Keratinocyte (primary cell): ENCODE results near the gene SSPN. TPM values are rescaled to one million over a fixed set of nuclear protein-coding genes. Genes with fewer than 3 reads are reported as not detected.

ENCODE experiments used
- DNase-seq: peaks from one replicate; pipeline ENCODE4 v3.0.0-alpha.2; 2011; ENCODE audit warnings: low read depth, missing footprints, low spot score
- FAIRE-seq: peaks from 2 replicates; lab custom pipeline; 2011; peaks lifted over from hg19 to GRCh38; lab: Jason Lieb, UNC
- H2AFZ ChIP-seq: 2 replicates; pipeline ENCODE4 v1.6.0; 2012; ENCODE audit warnings: low read length, control low read depth, inconsistent platforms; ENCODE audit not compliant: control insufficient read depth
- H3K27ac ChIP-seq: 2 replicates; pipeline ENCODE4 v1.5.1; 2011; ENCODE audit warnings: low read length; ENCODE audit not compliant: control insufficient read depth, insufficient read depth
- H3K27me3 ChIP-seq: 3 replicates; pipeline ENCODE4 v1.6.0; 2011; ENCODE audit warnings: low read length; ENCODE audit not compliant: control insufficient read depth, insufficient read depth; ENCODE audit errors: extremely low read depth
- H3K36me3 ChIP-seq, 2 experiments: 2 replicates in 1 of 2; 3 replicates in 1 of 2; pipeline ENCODE4 v1.5.1; 2011; ENCODE audit warnings: low read length in 2 of 2, mild to moderate bottlenecking in 1 of 2; ENCODE audit not compliant: control insufficient read depth in 2 of 2, insufficient read depth in 2 of 2; ENCODE audit errors: extremely low read depth in 1 of 2
- H3K4me1 ChIP-seq: 3 replicates; pipeline ENCODE4 v1.5.1; 2011; ENCODE audit warnings: low read length; ENCODE audit not compliant: control insufficient read depth, insufficient read depth; ENCODE audit errors: extremely low read depth
- H3K4me2 ChIP-seq: 3 replicates; pipeline ENCODE4 v1.6.0; 2011; ENCODE audit warnings: low read depth, low read length; ENCODE audit not compliant: control insufficient read depth, insufficient read depth; ENCODE audit errors: extremely low read depth
- H3K4me3 ChIP-seq, 3 experiments: fragments of 200-600 bp in 1 of 3; sonication (generic) in 1 of 3; 2 replicates in 2 of 3; 3 replicates in 1 of 3; pipeline ENCODE4 v1.5.1; 2011 to 2016; ENCODE audit warnings: low read length in 3 of 3, mild to moderate bottlenecking in 3 of 3, control low read depth in 2 of 3, inconsistent platforms in 1 of 3, low read depth in 1 of 3, mixed read lengths in 1 of 3, mixed run types in 1 of 3, moderate library complexity in 1 of 3; ENCODE audit not compliant: control insufficient read depth in 2 of 3, insufficient read depth in 2 of 3; ENCODE audit errors: extremely low read depth in 1 of 3
- H3K79me2 ChIP-seq: 2 replicates; pipeline ENCODE4 v1.6.0; 2012; ENCODE audit warnings: low read length; ENCODE audit not compliant: control insufficient read depth, insufficient read depth
- H3K9ac ChIP-seq: 3 replicates; pipeline ENCODE4 v1.6.0; 2011; ENCODE audit warnings: low read length; ENCODE audit not compliant: control insufficient read depth, insufficient read depth; ENCODE audit errors: extremely low read depth
- H3K9me1 ChIP-seq: 3 replicates; pipeline ENCODE4 v1.6.0; 2011; ENCODE audit warnings: low read length; ENCODE audit not compliant: control insufficient read depth, insufficient read depth; ENCODE audit errors: extremely low read depth
- H3K9me3 ChIP-seq: 2 replicates; pipeline ENCODE4 v1.5.1; 2012; ENCODE audit warnings: low read depth, low read length; ENCODE audit not compliant: control insufficient read depth
- H4K20me1 ChIP-seq: 3 replicates; pipeline ENCODE4 v1.6.0; 2011; ENCODE audit warnings: low read length; ENCODE audit not compliant: control insufficient read depth, insufficient read depth; ENCODE audit errors: extremely low read depth
- CTCF ChIP-seq, 3 experiments: IDR thresholded peaks in 1 of 3; conservative IDR thresholded peaks in 1 of 3; optimal IDR thresholded peaks in 1 of 3; 2 replicates in 2 of 3; 3 replicates in 1 of 3; pipeline versions ENCODE3 to v1.5.1; 2011; ENCODE audit warnings: low read length in 3 of 3, mild to moderate bottlenecking in 3 of 3, moderate library complexity in 2 of 3, control low read depth in 1 of 3, inconsistent platforms in 1 of 3; ENCODE audit not compliant: insufficient read depth in 2 of 3; ENCODE audit errors: extremely low read depth in 1 of 3
- EZH2 ChIP-seq: IDR thresholded peaks from one replicate; pipeline ENCODE4 v1.6.1; 2012; ENCODE audit warnings: inconsistent platforms, mild to moderate bottlenecking, low read length, moderate library complexity
- dilution Hi-C: fragments of 300-500 bp; cut with MboI; formaldehyde crosslinking; loops from one replicate; pipeline ENCODE4 v1.7.0; 2020; ENCODE audit warnings: low sequenced_read_pairs; ENCODE audit not compliant: extremely low pct_ligation_motif_present
- polyA plus RNA-seq, 5 experiments: library from polyadenylated mRNA; depleted of rRNA in 3 of 5; stranded (reverse) in 3 of 5; stranded (forward) in 1 of 5; unstranded in 1 of 5; fragments of >200 nt; gene quantifications; 1 replicate in 1 of 5; 2 replicates in 3 of 5; 3 replicates in 1 of 5; pipeline versions ENCODE4 v1.2.1 to v1.2.3, GENCODE V29; 2011 to 2012; ENCODE audit warnings: missing spikeins in 2 of 5, low read depth in 1 of 5, low replicate concordance in 1 of 5

SSPN gene
- polyA plus RNA-seq, 1 donor (not counting 4 experiments of a cell fraction or from before 2014, with no cell fraction given), result 1.0 TPM

DNA sequence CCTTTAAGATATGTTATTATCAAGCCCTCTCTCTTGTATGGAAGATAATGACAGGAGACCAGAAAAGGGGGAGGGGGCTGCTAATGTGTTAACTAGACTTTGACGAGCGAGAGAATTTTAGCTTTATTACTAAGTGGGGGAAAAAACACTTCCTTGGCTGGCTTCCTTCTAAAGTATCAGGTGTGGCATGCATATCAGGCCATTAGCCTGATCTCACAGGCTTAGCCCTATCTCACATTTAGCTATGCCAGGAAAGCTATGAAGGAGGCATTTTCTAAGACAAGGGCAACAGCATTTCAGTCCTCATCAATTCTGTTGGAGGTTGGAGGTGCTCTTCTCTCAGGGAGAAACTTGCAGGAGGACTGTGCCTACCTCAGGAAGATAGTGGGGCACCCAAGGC lies 9.9 kb downstream of the SSPN start:
- H3K27me3 ChIP-seq, result no peaks in the 10 kb centered on the region
- H3K9me3 ChIP-seq, result no peaks in the 10 kb centered on the region
- no peaks in the 10 kb centered on the region for H3K79me2 ChIP-seq
- H3K36me3 ChIP-seq, result no peaks in the 10 kb centered on the region
- H3K9ac ChIP-seq, result no peak overlapping the region
- H4K20me1 ChIP-seq, result no peaks in the 10 kb centered on the region
- H3K4me1 ChIP-seq, result no peaks in the 10 kb centered on the region
- DNase-seq, result no peak
- no peaks in the 10 kb centered on the region for H3K9me1 ChIP-seq
- H2AFZ ChIP-seq, result no peak overlapping the region
- no peak overlapping the region for H3K27ac ChIP-seq
- no peak overlapping the region for H3K4me2 ChIP-seq
- no peak overlapping the region for H3K4me3 ChIP-seq
- no peak for FAIRE-seq
- TF ChIP-seq CTCF (optimal IDR thresholded peaks at IDR 0.05 in 1 of 3, IDR thresholded peaks at IDR 0.05 in 1 of 3, conservative IDR thresholded peaks at IDR 0.05 in 1 of 3; ENCODE audit: extremely low read depth in 1 of 3, insufficient read depth in 2 of 3, low read length in 3 of 3), result no peak
- TF ChIP-seq EZH2, result no peak
- dilution Hi-C loops, result no loop called here

DNA sequence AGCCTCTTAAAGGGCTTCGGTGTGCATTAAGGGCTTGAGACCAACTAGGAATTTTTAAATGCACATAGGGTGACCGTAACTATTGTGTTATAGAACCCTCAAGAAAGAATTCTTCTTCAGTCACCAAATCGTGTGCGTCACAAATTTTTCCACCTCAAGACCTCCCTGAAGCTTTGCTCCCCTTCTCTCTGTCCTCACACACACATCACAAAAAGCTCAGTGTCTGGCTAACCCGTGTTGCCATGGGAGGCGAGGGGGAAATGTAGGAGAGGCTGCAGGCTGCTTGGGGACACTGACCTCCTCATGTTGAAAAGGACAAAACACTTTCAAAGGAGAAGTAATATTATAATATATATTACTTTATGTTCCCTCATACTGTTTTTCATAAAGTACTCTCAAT lies 10.6 kb downstream of the SSPN start:
- FAIRE-seq, result peak; percentile 48
- dilution Hi-C loops, result no loop called here

More for the DNA sequence above, 10.6 kb downstream of the SSPN start:
- Histone ChIP-seq H3K9me1 (no peaks in the 10 kb centered on the region), H3K4me1 (no peaks in the 10 kb centered on the region), H3K27me3 (no peaks in the 10 kb centered on the region), H3K4me3 (no peak overlapping the region), H3K4me2 (no peak overlapping the region), H3K79me2 (no peaks in the 10 kb centered on the region), H3K27ac (no peak overlapping the region), H4K20me1 (no peaks in the 10 kb centered on the region), H3K36me3 (no peaks in the 10 kb centered on the region), H3K9ac (no peak overlapping the region), H3K9me3 (no peaks in the 10 kb centered on the region), H2AFZ (no peak overlapping the region)
- no peak for DNase-seq
- TF ChIP-seq CTCF (optimal IDR thresholded peaks at IDR 0.05 in 1 of 3, IDR thresholded peaks at IDR 0.05 in 1 of 3, conservative IDR thresholded peaks at IDR 0.05 in 1 of 3; ENCODE audit: extremely low read depth in 1 of 3, insufficient read depth in 2 of 3, low read length in 3 of 3) (no peak), EZH2 (no peak)
